ENCODE data around the gene SHC4.

DNA sequence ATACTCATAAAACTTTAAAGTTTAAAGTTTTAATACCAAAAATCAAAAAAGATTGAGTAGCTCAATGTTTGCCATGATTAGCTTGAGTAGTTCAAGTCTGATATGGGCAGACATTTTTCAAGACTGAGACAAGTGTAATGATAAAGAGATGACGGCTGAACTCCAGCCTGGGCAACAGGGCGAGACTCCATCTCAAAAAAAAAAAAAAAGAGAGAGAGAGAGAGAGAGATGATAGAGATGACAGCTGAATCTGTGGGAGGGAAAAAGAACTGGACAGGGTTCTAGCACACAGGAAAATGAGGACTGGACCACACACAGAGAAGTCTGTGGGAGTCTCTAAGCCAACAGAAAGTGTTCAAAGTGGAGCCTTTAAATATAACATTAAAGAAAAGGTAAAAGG is 178.0 kb downstream of the SHC4 start:
- TF ChIP-seq POLR2AphosphoS5 (IDR thresholded peaks at IDR 0.05) (no peak), EP300 (IDR thresholded peaks at IDR 0.05) (no peak)
- TF ChIP-seq, protein P1, sequence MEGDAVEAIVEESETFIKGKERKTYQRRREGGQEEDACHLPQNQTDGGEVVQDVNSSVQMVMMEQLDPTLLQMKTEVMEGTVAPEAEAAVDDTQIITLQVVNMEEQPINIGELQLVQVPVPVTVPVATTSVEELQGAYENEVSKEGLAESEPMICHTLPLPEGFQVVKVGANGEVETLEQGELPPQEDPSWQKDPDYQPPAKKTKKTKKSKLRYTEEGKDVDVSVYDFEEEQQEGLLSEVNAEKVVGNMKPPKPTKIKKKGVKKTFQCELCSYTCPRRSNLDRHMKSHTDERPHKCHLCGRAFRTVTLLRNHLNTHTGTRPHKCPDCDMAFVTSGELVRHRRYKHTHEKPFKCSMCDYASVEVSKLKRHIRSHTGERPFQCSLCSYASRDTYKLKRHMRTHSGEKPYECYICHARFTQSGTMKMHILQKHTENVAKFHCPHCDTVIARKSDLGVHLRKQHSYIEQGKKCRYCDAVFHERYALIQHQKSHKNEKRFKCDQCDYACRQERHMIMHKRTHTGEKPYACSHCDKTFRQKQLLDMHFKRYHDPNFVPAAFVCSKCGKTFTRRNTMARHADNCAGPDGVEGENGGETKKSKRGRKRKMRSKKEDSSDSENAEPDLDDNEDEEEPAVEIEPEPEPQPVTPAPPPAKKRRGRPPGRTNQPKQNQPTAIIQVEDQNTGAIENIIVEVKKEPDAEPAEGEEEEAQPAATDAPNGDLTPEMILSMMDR (IDR thresholded peaks at IDR 0.05): no peak
